Stimulated activated memory B cell treated with anti-CD40 and anti-IgM and Interleukin-4, amounts not matched to agents 10 μg/mL and 1 μg/mL and 100 μg/mL, for 72 hours (primary cell): ENCODE data around the gene RPN2.

Experiments
- ATAC-seq: fragments of 150-1000 bp; cut with Tn5 transposase; 2 replicates; pipeline ENCODE4 v1.10.0; 2021
- H3K27ac Mint-ChIP-seq: one replicate; pipeline ENCODE4 v1.8.0; 2022; ENCODE audit warnings: mild to moderate bottlenecking, mixed read lengths
- H3K27me3 Mint-ChIP-seq: one replicate; pipeline ENCODE4 v1.8.0; 2022; ENCODE audit warnings: mixed read lengths
- H3K36me3 Mint-ChIP-seq: one replicate; pipeline ENCODE4 v1.8.0; 2022; ENCODE audit warnings: mixed read lengths
- H3K4me1 Mint-ChIP-seq: one replicate; pipeline ENCODE4 v1.8.0; 2022; ENCODE audit warnings: mixed read lengths
- H3K4me3 Mint-ChIP-seq: one replicate; pipeline ENCODE4 v1.8.0; 2022; ENCODE audit warnings: mild to moderate bottlenecking, moderate library complexity, mixed read lengths
- H3K9me3 Mint-ChIP-seq: one replicate; pipeline ENCODE4 v1.8.0; 2022; ENCODE audit warnings: mixed read lengths

Gene RPN2

DNA sequence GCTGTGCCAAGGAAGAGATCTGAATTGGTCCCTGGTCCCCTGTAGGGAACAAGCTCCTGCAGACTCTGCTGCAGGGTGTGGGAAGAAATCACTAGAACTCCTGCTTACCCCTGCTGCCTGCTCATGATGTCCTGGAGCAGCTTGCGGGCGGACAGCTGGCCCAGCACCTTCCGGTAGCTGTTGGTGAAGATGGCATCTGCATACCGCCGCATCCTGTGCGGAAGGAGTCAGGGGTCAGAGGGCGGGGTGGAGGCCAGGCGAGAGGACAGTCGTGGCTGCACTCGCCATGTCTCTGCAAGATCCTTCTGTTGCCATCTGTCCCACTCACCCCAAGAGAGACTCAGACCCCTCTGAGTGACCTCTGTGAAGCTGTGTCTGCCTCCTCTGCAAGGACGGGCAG is 77.2 kb downstream of the RPN2 start:
- H3K9me3 Mint-ChIP-seq: no peaks in the 10 kb centered on the region
- H3K27ac Mint-ChIP-seq: no peak overlapping the region
- no peaks in the 10 kb centered on the region for H3K36me3 Mint-ChIP-seq

DNA sequence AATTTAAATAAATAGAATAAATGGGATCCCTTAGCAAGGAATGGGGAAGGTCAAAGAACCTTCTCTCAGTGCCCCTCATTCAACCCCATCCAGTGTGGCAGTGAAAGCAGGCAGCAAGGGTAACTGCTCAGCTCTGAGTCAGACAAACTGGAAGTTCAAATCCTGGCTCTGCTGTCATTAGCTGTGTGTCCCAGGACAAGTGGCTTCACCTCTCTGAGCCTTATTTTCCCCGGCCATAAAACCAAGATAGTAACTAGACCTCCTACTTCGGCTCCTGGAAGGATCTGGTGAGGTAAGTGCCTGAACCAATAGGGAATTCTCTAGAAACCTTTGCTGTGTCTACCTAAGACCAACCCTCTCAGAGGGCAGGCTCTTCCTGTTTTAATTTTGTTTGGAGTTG is 78.4 kb downstream of the RPN2 start:
- no peak for ATAC-seq
- Mint-ChIP-seq H3K9me3 (no peaks in the 10 kb centered on the region), H3K27ac (no peak overlapping the region), H3K36me3 (no peaks in the 10 kb centered on the region), H3K4me1 (no peaks in the 10 kb centered on the region), H3K4me3 (no peak overlapping the region), H3K27me3 (peaks cover 10% of the 10 kb centered on the region)

More for the DNA sequence above, 77.2 kb downstream of the RPN2 start:
- Mint-ChIP-seq H3K27me3 (no peaks in the 10 kb centered on the region), H3K4me3 (no peak overlapping the region), H3K4me1 (no peaks in the 10 kb centered on the region)
- ATAC-seq: no peak

DNA sequence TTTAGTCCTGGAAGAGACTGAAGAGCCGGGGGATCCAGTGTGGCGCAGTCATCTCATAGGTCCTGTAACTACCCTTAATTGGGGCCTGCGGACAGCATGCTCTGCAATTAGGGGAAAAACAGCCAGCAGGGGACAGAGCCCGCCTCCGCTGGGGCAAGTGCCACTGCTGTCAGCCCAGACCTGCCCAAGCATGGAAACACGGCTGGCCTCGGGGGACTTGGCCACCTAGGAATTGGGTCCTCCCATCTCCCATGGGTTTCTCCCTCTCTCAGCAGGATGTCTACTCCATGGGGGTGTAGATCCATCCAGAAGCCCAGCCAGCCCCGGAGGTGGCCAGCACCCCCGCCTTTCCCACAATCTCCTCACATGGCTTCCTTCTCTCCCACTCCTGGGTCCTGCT is 78.9 kb downstream of the RPN2 start:
- Mint-ChIP-seq H3K4me1 (no peaks in the 10 kb centered on the region), H3K4me3 (no peak overlapping the region), H3K36me3 (no peaks in the 10 kb centered on the region), H3K27me3 (peaks cover 13% of the 10 kb centered on the region), H3K27ac (no peak overlapping the region), H3K9me3 (no peaks in the 10 kb centered on the region)
- ATAC-seq: no peak

DNA sequence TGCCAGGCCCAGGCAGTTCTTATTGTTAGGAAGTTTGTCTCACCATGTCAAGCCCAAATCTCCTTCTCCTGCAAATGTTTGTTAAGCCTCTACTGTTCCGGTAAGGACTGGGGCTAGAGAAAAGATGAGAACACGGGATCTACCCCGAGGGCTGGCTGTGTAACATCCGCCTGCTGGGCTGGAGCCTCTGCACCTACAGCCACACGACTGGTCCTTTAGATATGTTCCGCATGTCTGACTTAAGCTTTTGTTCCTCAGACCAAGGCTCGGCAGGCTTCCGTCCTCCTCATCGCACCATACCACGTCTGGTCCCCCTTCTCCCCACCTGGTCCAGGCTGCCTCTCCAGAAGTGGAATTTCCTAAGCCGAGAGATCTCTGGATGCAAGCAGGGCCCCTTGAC is 79.9 kb downstream of the RPN2 start:
- no peak for ATAC-seq
- no peak overlapping the region for H3K27ac Mint-ChIP-seq

GRCh38 chr20:37259865-37260264 is 80.7 kb downstream of the RPN2 start:
- ATAC-seq: no peak
- Mint-ChIP-seq H3K9me3 (no peaks in the 10 kb centered on the region), H3K27me3 (peaks cover 13% of the 10 kb centered on the region), H3K4me1 (peaks cover 3% of the 10 kb centered on the region), H3K4me3 (no peak overlapping the region), H3K36me3 (no peaks in the 10 kb centered on the region), H3K27ac (peak overlapping the region; percentile 3)

More for the DNA sequence above, 79.9 kb downstream of the RPN2 start:
- Mint-ChIP-seq H3K27me3 (peaks cover 13% of the 10 kb centered on the region), H3K4me1 (no peaks in the 10 kb centered on the region), H3K36me3 (no peaks in the 10 kb centered on the region), H3K9me3 (no peaks in the 10 kb centered on the region), H3K4me3 (no peak overlapping the region)

- H3K27ac Mint-ChIP-seq: no peak overlapping the region
- no peak overlapping the region for H3K4me3 Mint-ChIP-seq
- no peak for ATAC-seq
- H3K36me3 Mint-ChIP-seq: no peaks in the 10 kb centered on the region
- H3K4me1 Mint-ChIP-seq: peaks cover 7% of the 10 kb centered on the region
- no peaks in the 10 kb centered on the region for H3K9me3 Mint-ChIP-seq
- peaks cover 13% of the 10 kb centered on the region for H3K27me3 Mint-ChIP-seq
These were observed 81.8 kb downstream of the RPN2 start for GRCh38 chr20:37260923-37261322.

DNA sequence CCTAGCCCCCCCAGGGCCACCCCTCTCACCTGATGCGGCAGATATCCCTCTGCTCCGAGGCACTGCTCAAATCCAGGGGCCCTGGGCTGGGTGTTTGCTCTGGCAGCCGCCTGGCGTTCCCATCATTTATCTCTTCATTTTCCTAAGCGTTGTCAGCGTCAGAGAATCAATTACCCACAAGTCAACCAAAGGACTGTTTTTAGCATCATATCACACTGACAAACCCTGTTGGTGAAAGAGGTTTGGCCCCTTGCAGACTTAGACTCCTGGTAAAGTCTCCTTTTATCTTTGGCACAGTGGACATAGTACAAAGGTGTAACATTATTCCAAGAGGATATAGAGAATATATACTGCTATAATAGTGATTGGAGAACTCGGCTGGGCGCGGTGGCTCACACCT is 82.6 kb downstream of the RPN2 start, which contains the start of gene GHRH:
Gene GHRH (minus strand): TSS at position 101 of the 400 bp plus-strand sequence. CDS start 4,925 bp downstream, outside the sequence.
- no peak within 1 kb of the TSS for H3K4me3 Mint-ChIP-seq
- H3K27me3 Mint-ChIP-seq: peaks cover 13% of the 10 kb centered on the region
- H3K27ac Mint-ChIP-seq: no peak within 1 kb of the TSS
- H3K9me3 Mint-ChIP-seq: no peaks in the 10 kb centered on the region
- ATAC-seq: no peak
- no peaks in the 10 kb centered on the region for H3K36me3 Mint-ChIP-seq
- H3K4me1 Mint-ChIP-seq: peaks cover 7% of the 10 kb centered on the region

- Mint-ChIP-seq H3K4me1 (peaks cover 7% of the 10 kb centered on the region), H3K27me3 (peaks cover 13% of the 10 kb centered on the region), H3K9me3 (no peaks in the 10 kb centered on the region), H3K27ac (no peak overlapping the region), H3K36me3 (no peaks in the 10 kb centered on the region), H3K4me3 (no peak overlapping the region)
- no peak for ATAC-seq
These were observed 83.4 kb downstream of the RPN2 start for GRCh38 chr20:37262505-37262904.

- H3K36me3 Mint-ChIP-seq: no peaks in the 10 kb centered on the region
- H3K9me3 Mint-ChIP-seq: no peaks in the 10 kb centered on the region
- no peak overlapping the region for H3K4me3 Mint-ChIP-seq
- no peak overlapping the region for H3K27ac Mint-ChIP-seq
- peaks cover 7% of the 10 kb centered on the region for H3K4me1 Mint-ChIP-seq
- peaks cover 13% of the 10 kb centered on the region for H3K27me3 Mint-ChIP-seq
- ATAC-seq: no peak
These were observed 84.6 kb downstream of the RPN2 start for GRCh38 chr20:37263686-37264085.

DNA sequence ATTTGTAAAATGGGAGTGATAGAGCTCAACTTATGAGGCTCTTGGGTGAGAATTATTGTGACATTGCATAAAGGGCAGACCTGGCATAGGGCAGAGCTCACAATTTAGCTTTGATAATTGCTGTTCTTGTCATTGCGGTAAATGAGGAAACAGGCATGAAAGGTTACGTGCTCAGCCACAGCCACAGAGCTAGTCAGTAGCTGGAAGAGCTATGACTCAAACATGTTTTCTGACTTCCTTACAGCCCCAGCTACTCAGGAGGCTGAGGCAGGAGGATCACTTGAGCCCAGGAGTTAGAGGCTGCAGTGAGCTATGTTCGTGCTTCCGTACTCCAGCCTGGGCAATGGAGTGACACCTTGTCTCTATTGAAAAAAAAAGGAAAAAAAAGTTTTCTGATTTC is 86.0 kb downstream of the RPN2 start:
- Mint-ChIP-seq H3K4me3 (no peak overlapping the region), H3K36me3 (no peaks in the 10 kb centered on the region), H3K9me3 (no peaks in the 10 kb centered on the region), H3K4me1 (peaks cover 16% of the 10 kb centered on the region), H3K27me3 (peaks cover 13% of the 10 kb centered on the region), H3K27ac (no peak overlapping the region)
- ATAC-seq: peak; percentile 91

- Mint-ChIP-seq H3K9me3 (no peaks in the 10 kb centered on the region), H3K36me3 (no peaks in the 10 kb centered on the region), H3K27me3 (peaks cover 7% of the 10 kb centered on the region), H3K27ac (no peak overlapping the region), H3K4me3 (no peak overlapping the region), H3K4me1 (peaks cover 28% of the 10 kb centered on the region)
- ATAC-seq: no peak
These were observed 88.0 kb downstream of the RPN2 start for GRCh38 chr20:37266940-37267666.

DNA sequence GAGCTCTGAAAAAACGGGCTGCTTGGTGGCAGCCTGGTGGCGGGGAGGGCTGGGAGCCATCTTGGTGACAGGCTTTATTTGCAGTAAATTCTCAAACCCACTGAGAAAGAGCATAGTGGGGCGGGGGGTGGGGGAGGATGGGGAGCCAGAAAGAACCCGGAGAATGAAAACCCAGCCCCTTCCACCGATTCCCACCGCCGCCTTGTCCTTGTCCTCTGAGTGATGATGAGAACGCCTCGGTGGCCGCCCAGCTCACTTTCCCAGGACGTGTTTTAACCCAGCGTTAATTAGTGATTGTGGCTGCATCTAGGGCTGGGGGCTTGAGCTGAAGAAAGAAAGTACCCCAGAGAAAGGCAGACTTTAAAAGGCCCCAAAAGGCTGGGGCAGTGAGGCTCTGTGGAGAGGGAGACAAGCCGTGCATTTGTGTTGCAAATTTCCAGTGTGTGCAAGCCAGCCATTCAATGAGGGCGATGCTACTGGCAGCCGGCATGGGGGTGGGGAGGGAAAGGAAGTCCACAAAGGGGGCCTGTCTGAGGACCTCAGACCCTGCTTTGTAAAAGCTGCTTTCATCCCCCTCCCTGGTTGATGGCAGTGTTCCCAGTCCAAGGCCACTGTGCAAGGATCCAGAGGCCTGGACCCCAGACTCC is 88.7 kb downstream of the RPN2 start:
- Mint-ChIP-seq H3K9me3 (no peaks in the 10 kb centered on the region), H3K4me3 (no peak overlapping the region), H3K4me1 (peaks cover 30% of the 10 kb centered on the region), H3K36me3 (no peaks in the 10 kb centered on the region), H3K27ac (no peak overlapping the region), H3K27me3 (peaks cover under 1% of the 10 kb centered on the region)
- no peak for ATAC-seq

GRCh38 chr20:37270576-37271420 is 91.7 kb downstream of the RPN2 start:
- Mint-ChIP-seq H3K27me3 (no peaks in the 10 kb centered on the region), H3K27ac (peak overlapping the region; percentile 66), H3K9me3 (no peaks in the 10 kb centered on the region), H3K4me1 (peaks cover 50% of the 10 kb centered on the region), H3K4me3 (no peak overlapping the region), H3K36me3 (no peaks in the 10 kb centered on the region)
- ATAC-seq: peak; percentile 86

GRCh38 chr20:37271421-37271768 is 92.3 kb downstream of the RPN2 start:
- Mint-ChIP-seq H3K4me3 (no peak overlapping the region), H3K27me3 (no peaks in the 10 kb centered on the region), H3K4me1 (peaks cover 54% of the 10 kb centered on the region), H3K9me3 (no peaks in the 10 kb centered on the region), H3K27ac (peak overlapping the region; percentile 66), H3K36me3 (no peaks in the 10 kb centered on the region)
- no peak for ATAC-seq

DNA sequence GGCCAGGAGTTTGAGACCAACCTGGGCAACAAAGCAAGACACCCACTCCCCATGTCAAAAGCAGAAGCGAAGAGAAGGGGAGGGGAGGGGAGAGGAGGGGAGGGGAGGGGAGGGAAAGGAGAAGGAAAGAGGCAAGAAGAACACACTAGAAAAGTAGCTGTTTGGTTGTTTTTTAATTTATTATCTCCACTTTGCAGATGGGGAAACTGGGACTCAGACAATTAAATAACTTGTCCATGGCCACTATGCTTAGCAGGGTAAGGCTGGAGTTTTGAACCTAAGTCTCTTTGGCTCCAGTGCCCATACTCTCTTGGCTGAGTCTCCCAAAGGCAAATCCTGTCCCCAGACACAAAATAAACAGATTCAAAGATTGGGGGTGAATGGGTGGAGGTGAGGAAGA is 94.9 kb downstream of the RPN2 start:
- Mint-ChIP-seq H3K27me3 (no peaks in the 10 kb centered on the region), H3K4me1 (peaks cover 66% of the 10 kb centered on the region), H3K4me3 (no peak overlapping the region), H3K9me3 (no peaks in the 10 kb centered on the region), H3K27ac (peak overlapping the region; percentile 27), H3K36me3 (no peaks in the 10 kb centered on the region)
- no peak for ATAC-seq
